C4-2B (cell line): ENCODE measurements around the gene STAT4.

Experiments used
- H3K27ac ChIP-seq: fragments of 450-650 bp; 2 replicates; pipeline ENCODE4 v1.5.1; 2017
- ZFX ChIP-seq: fragments of 450-650 bp; IDR thresholded peaks from 2 replicates; pipeline ENCODE4 v1.6.1; 2017
- TF ChIP-seq, protein P1 (sequence below): fragments of 450-650 bp; conservative IDR thresholded peaks from 2 replicates; pipeline ENCODE4 v1.5.1; 2017; ENCODE audit warnings: mild to moderate bottlenecking

Gene STAT4

GRCh38 chr2:191056228-191056627 is 94.6 kb downstream of the STAT4 start:
- TF ChIP-seq ZFX: no peak
- TF ChIP-seq, protein P1, sequence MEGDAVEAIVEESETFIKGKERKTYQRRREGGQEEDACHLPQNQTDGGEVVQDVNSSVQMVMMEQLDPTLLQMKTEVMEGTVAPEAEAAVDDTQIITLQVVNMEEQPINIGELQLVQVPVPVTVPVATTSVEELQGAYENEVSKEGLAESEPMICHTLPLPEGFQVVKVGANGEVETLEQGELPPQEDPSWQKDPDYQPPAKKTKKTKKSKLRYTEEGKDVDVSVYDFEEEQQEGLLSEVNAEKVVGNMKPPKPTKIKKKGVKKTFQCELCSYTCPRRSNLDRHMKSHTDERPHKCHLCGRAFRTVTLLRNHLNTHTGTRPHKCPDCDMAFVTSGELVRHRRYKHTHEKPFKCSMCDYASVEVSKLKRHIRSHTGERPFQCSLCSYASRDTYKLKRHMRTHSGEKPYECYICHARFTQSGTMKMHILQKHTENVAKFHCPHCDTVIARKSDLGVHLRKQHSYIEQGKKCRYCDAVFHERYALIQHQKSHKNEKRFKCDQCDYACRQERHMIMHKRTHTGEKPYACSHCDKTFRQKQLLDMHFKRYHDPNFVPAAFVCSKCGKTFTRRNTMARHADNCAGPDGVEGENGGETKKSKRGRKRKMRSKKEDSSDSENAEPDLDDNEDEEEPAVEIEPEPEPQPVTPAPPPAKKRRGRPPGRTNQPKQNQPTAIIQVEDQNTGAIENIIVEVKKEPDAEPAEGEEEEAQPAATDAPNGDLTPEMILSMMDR: no peak
- no peak overlapping the region for H3K27ac ChIP-seq

DNA sequence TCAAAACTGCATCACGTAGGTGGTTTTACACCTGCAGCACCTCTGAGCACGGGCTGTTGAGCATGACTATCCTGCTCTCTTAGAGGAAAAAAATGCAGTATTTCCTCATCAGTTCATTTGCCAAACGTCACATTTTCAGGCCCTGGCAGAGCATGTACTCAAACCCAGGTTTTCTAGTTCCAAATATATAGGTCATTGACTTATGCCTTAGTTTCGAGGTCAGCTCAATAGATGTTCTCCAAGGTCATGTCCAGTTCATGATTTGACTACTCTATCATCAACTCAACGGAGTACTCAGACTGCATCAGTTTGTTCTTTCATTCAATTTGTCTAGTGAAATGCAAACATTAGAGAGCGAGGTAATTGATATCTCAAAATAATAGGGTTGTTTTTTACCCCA is 97.5 kb downstream of the STAT4 start:
- no peak for TF ChIP-seq ZFX
- TF ChIP-seq, protein P1: no peak
- no peak overlapping the region for H3K27ac ChIP-seq

DNA sequence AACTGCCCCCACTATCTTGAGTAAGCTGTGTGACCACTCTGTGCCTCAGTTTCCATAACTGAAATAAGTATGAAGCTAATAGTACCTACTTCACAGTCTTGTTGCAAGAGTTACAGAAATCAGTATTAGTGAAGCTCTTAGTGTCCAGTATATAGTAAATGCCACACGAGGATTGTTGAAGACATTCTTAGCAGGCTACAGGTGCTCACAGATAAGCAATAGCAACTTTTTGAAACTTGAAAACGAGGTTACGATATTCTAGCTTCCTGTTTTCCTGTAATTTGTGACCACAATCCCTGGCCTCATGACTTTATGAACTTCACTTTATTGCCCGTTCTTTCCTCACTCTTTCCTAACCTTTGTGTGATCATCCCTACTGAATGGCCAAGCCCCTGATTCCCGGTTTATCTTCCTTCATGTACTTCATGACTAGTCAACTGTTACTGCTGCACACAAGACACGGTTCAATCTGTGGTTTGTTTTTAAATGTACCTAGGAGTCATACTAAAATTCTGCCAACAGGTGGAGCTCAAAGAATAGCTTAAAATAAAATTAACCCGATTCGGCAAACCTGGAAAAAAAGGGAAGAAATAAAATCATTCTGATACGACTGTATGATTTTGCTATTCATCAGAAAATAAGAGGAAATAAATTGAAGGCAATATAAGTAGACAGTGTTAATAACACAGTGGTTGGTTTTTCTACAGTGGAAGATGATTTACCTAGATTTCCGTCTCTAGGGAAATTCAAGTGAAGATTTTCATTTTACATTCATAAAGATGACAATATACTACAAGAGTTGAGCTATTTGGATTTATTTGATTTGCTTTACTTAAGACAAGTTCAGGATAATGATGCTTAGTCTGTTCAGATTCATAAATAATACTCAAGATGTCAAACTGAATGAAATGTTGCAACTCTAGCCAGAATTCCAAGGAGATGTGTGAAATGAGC is 98.7 kb downstream of the STAT4 start:
- TF ChIP-seq, protein P1: peak; percentile 78
- no peak for TF ChIP-seq ZFX
- H3K27ac ChIP-seq: no peak overlapping the region

- no peak overlapping the region for H3K27ac ChIP-seq
- TF ChIP-seq, protein P1: no peak
- TF ChIP-seq ZFX: no peak
Observed at GRCh38 chr2:191051177-191051576, 99.6 kb downstream of the STAT4 start.

GRCh38 chr2:191050640-191050987 is 100.2 kb downstream of the STAT4 start:
- no peak overlapping the region for H3K27ac ChIP-seq

DNA sequence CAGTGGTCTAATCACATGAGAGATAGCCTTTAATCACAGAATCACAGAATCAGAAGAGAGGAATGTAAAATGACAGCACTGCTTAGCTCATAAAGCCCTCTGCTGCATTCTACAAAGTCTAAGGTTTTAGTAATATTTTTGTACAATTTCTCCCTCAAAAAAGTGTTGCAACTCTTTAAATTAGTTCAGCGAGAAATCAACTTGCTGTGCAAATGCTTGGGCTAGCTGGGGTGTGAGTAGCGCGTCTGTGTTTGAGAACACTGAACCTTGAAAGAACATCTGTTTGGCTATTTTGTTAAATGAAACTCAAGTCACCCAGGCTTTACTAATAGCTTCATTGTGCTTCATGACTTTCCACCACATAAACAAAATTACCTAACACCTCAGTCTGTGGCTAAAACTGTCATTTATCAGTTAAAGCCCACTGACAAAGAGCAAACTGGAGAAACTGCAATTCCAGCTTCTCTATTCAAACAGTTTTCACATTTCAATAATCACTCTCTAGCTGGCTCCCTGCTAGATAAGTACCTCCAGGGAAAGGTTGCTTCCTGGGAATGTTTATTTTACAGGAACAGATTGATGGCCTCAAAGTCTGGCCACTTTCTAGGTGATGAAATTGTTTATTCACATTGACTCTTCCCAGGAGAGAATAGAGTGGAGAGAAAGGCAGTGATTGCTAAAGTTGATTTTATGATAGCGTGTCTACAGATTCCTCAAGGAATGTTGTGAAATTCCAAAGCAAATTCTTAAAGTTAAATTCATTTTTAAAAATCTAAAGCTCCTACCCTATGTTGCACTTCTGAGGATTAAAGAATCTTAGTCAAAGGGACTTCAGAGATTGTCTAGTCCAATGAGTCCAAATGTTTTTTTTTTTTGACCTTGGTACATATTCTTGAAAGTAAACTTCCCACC is 100.8 kb downstream of the STAT4 start:
- TF ChIP-seq, protein P1: no peak
- TF ChIP-seq ZFX: no peak
- no peak overlapping the region for H3K27ac ChIP-seq

More at GRCh38 chr2:191050640-191050987, 100.2 kb downstream of the STAT4 start:
- TF ChIP-seq, protein P1: no peak
- TF ChIP-seq ZFX: no peak
